G401 (cell line): ENCODE measurements around the gene METTL22. TPM values are rescaled to one million over a fixed set of nuclear protein-coding genes. Genes with fewer than 3 reads are reported as not detected.
A peak's percentile ranks its signal among the peaks of the same experiment; 100 is the strongest.

Experiments
- DNase-seq: peaks from one replicate; pipeline ENCODE4 v3.0.0-alpha.2; 2015; ENCODE audit warnings: low spot score
- in situ Hi-C: cut with HindIII; loops from 2 replicates; pipeline ENCODE4 v1.10.0; 2016; ENCODE audit warnings: low sequenced_read_pairs, mixed read lengths
- total RNA-seq: library from RNA; depleted of rRNA; stranded (reverse); fragments of >200 nt; shearing (Covaris generic); gene quantifications from 2 replicates; pipeline ENCODE4 v1.2.3, GENCODE V29; 2014; rRNA removed

The METTL22 gene
- total RNA-seq: 9.1 and 19.8 TPM in 2 replicates

- in situ Hi-C loops: no loop called here
- peak; percentile 86 for DNase-seq
Observed at GRCh38 chr16:8621572-8622314, at the start of gene METTL22. METTL22 (plus strand) TSS chr16:8621698; CDS start chr16:8625666, 3,968 bp downstream.

DNA sequence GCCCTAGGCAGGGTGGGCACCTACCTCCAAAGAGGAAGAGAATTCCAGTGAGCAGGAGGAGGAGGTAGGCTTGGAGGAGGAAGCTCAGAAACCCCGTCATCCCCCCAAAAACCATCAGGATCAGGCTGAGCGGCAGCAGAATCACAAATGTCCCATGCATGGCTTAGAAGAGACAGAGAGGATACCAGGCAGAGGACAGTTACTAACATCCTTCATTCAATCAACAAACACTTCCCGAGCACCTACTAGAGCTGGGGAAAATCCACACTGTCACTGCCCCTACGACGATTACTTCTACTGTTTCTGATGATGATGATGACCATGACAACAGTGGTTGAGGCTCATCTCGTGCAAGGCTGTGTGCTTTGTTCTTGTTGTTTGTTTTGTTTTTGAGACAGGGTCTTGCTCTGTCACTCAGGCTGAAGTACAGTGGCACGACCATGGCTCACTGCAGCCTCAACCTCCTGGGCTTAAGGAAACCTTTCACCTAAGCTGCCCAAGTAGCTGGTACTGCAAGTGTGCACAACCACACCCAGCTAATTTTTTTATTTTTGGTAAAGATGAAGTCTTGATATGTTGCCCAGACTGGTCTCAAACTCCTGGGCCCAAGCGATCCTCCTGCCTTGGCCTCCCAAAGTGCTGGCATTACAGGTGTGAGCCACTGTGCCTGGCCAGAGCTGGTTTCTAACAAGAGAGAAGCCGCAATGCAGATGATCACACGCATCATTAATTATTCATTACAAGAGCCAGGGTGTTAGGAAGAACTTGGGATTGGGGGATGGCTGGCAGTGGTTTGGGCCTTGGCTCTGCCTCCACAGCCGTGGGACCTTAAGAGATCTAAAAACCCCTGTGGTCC, 49.2 kb upstream of the METTL22 start:
- no peak for DNase-seq
- in situ Hi-C loops: no loop called here

GRCh38 chr16:8572919-8573724, 48.4 kb upstream of the METTL22 start:
- in situ Hi-C loops: no loop called here
- peak; percentile 9 for DNase-seq

- DNase-seq: no peak
- in situ Hi-C loops: no loop called here
Observed at GRCh38 chr16:8575399-8575798, 46.1 kb upstream of the METTL22 start.

DNA sequence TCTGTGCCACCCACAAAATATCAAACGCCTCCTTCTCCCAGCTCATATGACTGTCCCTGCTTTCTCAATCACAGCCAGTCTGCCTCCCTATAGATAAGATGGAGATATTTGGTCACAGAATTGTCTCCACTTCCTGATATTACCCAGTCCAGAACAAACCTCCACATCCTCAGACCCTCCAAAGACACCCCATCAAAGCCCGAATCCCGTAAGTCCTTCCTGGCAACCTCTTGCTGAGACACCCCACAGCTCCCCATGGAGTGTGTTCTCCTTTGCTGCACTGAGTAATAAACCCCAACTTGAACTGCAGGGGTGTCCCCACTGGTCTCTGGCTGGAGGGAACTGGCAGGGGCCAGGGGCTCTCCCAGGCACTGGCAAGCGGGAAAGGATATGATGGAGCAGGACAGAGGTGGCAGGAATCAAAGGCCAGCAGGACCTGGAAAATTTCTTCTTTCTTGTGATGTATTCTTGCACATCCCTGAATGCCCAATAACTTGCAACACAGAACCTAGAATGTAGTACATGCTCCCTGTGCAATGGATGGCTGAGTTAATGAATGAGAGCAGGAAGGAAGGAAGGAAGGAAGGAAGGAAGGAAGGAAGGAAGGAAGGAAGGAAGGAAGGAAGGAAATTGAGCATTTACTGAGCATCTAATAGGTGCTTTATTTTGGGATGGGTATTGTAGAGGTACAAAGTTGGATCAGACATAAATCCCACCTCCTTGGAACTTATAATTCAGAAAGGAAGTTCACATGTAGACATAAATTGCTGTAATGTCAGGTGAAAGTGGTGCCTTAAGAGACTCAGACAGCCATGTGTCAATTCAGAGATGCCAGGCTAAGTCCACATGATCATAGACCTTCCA, 45.1 kb upstream of the METTL22 start:
- in situ Hi-C loops: no loop called here
- DNase-seq: no peak

DNA sequence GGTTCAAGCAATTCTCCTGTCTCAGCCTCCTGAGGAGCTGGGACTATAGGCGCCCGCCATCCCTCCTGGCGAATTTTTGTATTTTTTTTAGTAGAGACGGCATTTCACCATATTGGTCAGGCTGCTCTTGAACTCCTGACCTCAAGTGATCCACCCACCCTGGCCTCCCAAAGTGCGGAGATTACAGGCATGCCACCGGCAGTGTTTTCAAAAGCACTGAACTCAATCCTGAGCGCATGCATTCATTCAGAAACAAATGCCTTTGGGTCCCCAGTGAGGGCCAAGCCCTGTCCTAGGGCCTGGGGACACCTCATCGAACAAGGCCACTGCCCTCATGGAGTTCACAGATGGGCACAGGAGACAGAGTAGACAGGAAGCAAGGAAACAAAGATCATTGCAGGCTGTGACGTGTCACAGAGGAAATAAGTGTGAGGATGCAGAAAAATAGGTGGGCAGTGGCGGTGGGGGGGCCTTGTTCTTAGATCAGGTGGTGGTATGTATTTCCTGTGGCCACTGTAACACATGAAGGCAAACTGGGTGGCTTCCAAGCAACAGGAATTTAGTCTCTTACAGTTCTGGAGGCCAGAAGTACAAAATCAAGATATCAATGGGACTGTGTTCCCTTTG, 43.7 kb upstream of the METTL22 start:
- in situ Hi-C loops: no loop called here
- DNase-seq: no peak

DNA sequence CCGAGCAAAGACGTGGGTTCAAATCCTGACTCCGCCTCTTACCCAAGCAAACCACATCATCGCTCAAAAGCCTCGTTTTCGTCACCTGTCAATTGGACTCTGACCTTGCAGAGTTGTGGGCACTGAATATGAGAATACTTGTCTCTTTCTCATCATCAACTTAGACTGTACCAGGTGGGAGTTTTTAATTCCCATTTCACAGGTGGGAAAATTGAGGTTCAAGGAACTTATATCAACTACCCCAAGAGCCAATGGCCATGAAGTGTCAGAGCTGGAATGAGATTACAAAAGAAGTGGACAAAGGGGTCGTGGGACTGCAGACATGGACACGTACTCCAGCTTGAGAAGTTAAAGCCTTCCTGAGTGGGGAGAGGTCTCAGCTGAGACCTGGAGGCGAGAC, 41.9 kb upstream of the METTL22 start:
- in situ Hi-C loops: no loop called here
- no peak for DNase-seq

DNA sequence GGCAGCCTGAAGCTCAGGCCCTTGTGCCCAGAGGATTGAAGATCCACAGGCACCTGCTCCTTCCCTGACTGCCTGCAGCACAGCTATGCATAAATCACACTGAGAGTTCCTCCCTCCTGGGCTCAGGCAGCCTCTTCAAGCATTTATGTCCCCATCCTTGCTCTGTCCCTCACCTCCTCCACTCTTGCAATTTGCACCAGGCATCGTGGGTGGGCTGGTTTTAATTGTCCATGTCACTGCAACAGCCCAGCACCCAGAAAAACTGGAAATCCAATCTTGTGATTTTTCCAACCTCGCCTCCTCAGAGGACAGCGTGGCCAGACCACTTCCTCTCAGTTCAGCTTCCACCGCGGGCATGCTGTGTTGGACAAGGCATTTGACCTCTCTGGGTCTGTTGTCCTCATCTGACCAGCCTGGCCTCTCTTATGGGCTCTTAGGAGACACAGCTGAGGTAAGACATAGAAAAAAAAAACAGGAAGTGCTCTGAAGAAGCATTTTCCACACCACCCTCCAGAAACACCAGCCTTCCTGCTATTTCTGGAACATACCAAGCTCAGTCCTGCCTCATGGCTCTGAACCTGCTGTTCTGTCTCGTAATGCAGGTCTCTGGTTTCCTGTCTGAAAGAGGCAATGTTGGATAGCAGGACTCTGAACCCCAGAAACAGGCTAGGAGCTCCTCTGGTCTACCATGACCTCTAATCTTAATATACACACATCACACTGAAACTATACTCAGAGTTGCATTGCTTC, 39.5 kb upstream of the METTL22 start:
- in situ Hi-C loops: no loop called here
- no peak for DNase-seq

- DNase-seq: no peak
- in situ Hi-C loops: no loop called here
Observed at GRCh38 chr16:8583199-8583598, 38.3 kb upstream of the METTL22 start.

DNA sequence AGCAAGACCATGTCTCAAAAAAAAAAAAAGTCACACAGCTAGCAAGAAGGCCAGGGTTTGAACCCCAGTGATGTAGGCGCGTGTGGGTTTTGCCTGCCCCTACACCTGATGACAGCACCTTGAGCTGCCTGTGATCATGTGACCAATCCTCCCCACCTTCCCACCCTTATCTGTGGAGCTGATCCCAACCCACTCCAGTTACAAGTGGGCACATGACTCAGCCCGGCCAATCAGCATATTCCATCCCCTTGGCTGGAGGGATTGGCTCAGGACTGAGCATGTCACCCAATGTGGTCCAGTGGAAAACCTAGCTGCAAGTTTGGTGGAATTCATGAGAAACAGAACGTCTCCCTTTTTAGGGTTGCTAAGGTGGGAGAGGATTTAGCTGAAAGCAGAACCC, 37.8 kb upstream of the METTL22 start:
- in situ Hi-C loops: no loop called here
- DNase-seq: no peak

GRCh38 chr16:8585041-8585440, 36.5 kb upstream of the METTL22 start:
- DNase-seq: no peak
- in situ Hi-C loops: no loop called here

DNA sequence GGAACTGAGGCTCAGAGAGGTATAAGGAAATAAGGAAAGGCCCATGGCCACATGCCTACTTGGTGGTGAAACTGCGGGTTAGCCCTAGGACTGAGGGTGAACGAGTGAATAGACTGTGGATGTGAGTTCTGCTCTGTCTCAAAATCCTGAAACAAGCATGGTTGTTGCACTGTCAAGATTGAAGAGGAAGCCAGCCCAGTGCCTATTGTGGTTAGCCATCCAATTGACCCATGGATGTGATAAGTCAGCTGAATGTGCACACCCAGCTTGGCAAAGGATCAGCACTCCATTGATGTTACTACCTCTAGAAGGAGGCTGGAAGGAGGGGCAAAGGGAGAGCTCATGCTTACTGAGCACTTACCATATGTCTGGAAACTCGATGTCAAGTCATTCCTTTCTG, 35.6 kb upstream of the METTL22 start:
- no peak for DNase-seq
- in situ Hi-C loops: no loop called here

DNA sequence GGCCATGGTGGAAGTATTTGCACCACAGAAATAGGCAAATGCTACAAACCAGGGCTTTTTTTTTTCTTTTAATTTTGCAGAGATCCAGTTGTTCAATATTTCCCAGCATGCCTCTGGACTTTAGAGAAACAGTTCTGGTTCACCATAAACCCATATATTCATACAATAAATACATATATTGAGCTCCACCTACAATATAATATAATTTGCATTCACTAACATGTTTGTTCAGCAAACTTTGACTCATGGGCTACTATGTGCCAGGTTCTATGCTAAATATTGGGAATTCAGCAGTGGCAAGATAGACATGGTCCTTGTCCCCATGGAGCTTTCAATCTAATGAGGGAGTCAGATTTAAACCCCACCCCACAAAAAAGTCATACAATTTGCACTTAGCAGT, 34.4 kb upstream of the METTL22 start:
- in situ Hi-C loops: no loop called here
- DNase-seq: no peak

DNA sequence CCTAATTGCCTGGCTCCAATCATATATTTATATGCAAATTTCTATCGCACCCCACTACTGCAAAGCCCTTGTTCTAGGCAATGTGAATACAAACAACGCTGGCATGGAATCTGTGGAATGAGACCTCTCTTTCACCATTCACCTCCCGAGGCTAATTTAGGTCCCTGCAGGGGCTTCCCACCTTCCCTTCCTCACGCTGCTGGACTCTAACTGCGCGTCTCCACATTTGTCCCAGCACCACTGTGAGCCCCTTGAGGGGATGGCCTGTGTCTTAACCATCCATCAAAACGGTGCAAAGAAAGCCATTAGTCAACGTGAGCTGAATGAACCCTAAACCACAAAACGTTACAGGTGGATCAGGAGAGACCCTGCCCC, 32.8 kb upstream of the METTL22 start:
- no peak for DNase-seq
- in situ Hi-C loops: no loop called here

- DNase-seq: no peak
- in situ Hi-C loops: no loop called here
Observed at GRCh38 chr16:8589057-8589899, 32.2 kb upstream of the METTL22 start.

GRCh38 chr16:8589900-8590688, 31.4 kb upstream of the METTL22 start, which contains the start of gene TMEM114:
TMEM114 (minus strand) TSS chr16:8590511; CDS start chr16:8589838, 673 bp downstream.
- no peak for DNase-seq

More at GRCh38 chr16:8589900-8590688, 31.4 kb upstream of the METTL22 start, which contains the start of gene TMEM114:
- in situ Hi-C loops: no loop called here
